HG03342 (cell line): ENCODE measurements around the gene CHP1.
"Not testable (repeated sequence)": the region's sequence is repeated elsewhere in the genome, so short reads cannot be mapped to it uniquely, and the experiment has no call there.

Source experiments
- ATAC-seq: cut with Tn5 transposase; IDR thresholded peaks from one replicate; pipeline ENCODE4 v1.9.1; 2021; ENCODE audit warnings: mild to moderate bottlenecking, moderate library complexity; ENCODE audit not compliant: unreplicated experiment

Gene CHP1

DNA sequence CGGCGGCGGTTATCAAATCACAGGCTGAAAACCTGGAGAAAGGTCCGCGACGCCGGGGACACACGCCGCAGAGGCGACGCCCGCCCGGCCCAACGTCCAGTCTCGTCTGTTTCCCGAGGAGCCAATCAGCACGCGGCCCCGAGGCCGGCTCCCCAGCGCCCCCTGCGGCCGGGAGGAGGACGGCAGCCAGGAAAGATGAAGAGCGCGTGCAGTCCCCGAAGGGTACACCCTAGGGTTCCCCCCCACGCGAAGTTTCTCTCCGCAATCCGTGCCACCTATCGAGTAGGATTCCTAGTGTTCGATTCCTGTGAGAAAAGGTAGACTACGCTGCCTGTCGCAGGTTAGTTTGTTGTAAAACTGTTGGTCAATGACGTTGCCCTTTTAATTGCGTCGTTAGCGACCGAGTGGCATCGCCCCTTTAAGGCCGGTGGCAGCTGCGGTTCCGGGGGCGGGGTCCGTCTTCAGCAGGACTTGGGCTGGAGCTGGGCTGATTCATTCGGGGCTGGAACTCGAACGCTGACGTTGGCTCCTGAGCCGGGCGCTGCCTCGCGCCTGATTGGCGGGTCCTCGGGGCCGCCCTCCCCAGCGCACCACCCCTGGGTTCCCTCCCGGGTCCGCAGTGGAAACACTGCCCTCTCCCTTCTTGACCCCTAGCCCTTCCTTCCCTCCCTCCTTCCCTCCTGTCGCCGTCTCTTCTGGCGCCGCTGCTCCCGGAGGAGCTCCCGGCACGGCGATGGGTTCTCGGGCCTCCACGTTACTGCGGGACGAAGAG is at the start of gene CHP1, which contains the start of gene EXD1:
TSS of gene CHP1 (plus strand) at position 619 of the 772 bp plus-strand sequence. CDS start at position 734, 115 bp downstream.
TSS of gene EXD1 (minus strand) at position 108 of the 772 bp plus-strand sequence. CDS start 4,182 bp downstream, outside the sequence.
- peak; percentile 92 for ATAC-seq

DNA sequence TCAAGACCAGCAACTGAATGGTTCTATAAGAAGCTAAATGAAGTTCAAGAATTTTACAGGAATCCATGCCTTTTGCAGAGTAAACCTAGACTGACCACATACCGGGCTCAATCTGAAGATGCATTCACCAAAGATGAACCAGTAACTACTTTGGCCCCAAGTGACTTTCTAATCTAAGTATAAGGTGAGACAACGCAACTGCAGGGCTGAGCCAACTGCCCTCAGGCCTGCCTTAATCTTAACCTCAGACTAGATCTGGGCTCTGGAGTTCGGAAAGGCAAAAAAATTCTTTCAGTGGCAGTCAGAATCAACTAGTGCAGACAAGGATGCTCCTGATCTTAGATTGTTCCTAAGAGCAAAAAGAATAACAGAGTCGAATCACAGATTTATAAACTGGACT is 48.8 kb upstream of the CHP1 start:
- ATAC-seq, result no peak

DNA sequence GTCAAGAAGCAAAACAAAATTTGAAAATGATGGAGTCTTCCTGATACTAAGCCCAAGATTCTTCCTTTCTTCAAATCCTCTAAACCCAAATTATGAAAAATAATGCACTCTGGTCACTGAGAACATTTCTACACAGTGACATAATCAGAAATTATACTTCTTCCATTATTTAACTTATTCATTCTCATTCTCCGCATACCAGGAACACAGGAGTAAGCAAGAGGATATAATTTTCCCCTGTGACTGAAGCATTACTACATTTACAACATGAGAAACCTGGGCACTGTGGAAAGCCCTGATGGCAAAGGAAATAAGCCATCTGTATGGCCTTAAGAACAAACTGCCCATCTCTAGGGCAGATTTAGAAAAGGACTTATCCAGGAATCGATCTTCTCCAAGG is 47.5 kb upstream of the CHP1 start:
- no peak for ATAC-seq

DNA sequence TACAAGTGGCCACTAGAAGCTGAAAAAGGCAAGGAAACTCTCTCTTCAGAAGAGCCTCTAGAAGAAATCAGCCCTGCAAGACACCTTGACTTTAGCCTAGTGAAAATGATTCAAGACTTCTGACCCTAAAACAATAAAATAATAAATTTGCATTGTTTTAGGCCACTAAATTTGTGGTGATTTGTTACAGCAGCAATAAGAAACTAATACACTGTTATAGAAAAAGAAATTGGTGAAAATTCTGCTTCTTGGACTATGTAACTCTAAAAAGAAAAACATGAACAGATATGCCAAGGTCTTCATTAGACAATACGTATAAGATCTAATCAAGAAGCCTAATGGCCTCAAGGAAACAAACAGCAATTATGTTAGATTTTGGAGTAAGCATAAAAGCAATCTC is 36.6 kb upstream of the CHP1 start:
- no peak for ATAC-seq

DNA sequence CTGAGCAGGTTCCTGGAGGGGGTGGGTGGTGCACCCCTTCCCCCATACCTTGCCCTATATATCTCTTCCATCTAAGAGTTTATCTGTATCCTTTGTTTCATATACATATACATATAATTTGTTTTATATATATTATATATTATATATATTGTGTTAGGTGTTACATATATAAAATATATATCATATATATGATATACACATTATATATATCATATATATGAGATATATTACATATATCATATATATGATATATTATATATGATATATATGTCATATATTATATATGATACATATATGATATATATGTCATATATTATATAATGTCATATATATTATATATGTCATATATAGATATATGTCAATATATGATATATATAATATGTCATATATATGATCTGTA is 31.6 kb upstream of the CHP1 start:
- no peak for ATAC-seq

DNA sequence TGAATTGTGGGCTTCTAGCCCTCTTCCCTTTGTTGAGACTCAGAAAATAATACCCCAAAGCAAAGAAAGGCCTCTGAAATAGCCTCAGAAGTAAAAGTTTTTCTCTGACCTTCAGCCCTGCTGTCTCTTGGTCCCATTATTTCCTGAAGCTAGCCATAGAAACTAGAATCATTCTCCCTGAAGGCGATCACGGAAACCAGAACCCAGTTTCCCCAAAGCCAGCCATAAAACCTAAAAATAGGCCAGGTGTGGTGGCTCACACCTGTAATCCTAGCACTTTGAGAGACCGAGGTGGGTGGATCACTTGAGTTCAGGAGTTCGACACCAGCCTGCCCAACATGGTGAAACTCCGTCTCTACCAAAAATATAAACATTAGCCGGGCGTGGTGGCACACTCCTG is 27.7 kb upstream of the CHP1 start:
- ATAC-seq, result no peak

DNA sequence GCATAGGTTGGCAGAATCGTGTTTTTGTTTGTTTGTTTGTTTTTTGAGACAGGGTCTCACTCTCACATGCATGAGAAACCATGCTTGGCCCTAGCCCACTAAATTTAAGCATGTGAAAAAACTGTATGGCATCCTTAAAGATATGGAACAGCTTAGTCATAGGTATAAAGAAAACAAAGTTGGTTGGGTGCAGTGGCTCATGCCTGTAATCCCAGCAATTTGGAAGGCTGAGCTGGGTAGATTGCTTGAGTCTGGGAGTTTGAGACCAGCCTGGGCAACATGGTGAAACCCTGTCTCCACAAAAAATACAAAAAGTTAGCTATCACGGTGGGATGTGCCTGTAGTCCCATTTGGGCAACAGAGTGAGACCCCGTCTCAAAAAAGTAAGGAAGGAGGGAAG is 25.8 kb upstream of the CHP1 start:
- no peak for ATAC-seq

DNA sequence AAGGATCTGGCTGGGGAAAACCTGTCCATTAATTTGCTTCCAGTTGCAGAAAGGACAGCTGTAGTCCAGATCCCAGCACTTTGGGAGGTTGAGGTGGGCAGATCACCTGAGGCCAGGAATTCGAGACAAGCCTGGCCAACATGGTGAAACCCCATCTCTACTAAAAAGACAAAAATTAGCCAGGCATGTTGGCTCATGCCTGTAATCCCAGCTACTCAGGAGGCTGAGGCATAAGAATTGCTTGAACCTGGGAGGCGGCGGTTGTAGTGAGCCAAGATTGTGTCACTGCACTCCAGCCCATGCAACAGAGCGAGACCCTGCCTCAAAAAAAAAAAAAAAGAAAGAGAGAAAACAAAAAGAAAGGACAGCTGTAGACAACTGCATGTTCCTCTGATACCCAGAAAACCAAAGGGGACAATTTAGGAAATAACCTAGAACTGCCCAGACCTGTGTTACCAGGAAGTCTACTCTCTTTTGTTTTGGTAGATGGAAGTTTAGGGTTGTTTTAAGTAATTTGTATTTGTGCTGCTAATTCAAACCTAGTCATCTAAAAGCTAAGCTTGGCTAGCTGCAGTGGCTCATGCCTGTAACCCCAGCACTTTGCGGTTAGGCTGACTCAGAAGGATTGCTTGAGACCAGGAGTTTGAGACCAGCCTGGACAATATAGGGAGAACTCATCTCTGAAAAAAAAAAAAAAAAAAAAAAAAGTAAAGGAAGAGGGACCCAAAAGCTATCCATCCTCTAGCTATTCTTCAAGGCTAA is 23.2 kb upstream of the CHP1 start:
- no peak for ATAC-seq

DNA sequence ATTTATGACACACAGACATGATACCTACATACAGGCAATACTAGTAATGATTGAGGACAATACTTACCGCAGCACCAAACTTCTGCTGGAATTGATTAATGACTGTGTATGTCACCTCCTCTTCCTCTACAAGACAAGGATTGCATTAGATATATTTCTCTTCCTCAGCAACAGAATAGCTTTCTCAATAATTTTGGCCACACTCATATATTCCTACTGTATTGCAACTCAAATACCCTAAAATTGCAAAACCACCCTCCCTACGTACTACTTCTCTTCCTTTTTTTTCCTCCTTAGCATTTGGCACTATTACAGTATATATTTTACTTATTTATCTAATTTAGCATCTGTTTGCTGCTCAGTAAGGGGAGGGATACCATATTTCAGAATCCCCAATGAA is 15.4 kb upstream of the CHP1 start:
- no peak for ATAC-seq

DNA sequence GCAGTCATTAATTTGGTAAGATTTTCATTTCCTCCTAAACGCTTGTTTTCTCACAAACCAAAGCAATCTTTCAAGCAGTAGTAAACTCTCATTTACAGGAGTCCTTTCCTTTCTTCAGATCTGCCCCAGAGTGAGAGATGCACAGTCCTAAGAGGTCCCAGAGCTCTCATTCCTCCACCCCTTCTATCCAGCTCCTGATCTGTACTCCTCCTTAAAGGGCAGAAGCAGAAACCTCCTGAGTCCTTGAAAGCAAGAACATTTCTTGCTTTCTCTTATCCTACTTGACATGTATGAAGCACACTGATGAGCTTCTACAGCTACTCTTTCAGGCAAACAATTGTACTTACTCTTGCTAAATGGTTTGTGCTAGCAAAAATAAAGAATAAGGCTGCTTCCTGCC is 12.2 kb upstream of the CHP1 start:
- no peak for ATAC-seq

DNA sequence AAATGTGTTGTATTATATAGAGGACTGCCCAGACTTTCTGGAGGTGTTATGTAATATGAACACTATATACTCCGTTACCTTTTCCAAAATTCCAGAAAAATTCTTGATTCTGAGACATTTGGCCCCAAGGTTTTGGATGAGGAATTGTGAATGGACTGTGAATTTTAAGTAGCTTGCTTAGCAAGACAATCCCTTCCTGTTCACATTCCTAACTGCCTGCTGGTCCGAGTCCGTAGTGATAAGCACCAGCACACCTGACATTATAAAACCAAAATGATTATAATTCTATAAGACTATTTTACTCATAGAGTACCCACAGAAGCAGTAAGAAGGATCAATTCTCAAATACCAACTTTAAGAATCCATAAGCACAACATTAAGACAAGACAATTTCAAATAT is 11.7 kb upstream of the CHP1 start:
- no peak for ATAC-seq

DNA sequence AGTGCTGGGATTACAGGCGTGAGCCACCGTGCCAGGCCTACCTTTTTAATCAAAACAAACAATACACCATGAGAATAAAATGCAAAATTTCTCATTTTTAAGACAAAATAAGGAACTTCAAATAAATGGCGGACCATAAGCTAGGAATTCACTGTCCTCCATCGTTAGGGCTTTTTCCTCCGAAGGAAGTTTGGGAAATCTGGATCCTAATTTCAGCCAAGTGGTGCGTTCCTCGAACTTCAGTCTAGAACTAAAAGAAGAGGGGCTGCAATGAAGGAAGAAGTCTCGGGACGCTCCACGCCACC is 771 bp upstream of the CHP1 start:
- ATAC-seq, result no peak

DNA sequence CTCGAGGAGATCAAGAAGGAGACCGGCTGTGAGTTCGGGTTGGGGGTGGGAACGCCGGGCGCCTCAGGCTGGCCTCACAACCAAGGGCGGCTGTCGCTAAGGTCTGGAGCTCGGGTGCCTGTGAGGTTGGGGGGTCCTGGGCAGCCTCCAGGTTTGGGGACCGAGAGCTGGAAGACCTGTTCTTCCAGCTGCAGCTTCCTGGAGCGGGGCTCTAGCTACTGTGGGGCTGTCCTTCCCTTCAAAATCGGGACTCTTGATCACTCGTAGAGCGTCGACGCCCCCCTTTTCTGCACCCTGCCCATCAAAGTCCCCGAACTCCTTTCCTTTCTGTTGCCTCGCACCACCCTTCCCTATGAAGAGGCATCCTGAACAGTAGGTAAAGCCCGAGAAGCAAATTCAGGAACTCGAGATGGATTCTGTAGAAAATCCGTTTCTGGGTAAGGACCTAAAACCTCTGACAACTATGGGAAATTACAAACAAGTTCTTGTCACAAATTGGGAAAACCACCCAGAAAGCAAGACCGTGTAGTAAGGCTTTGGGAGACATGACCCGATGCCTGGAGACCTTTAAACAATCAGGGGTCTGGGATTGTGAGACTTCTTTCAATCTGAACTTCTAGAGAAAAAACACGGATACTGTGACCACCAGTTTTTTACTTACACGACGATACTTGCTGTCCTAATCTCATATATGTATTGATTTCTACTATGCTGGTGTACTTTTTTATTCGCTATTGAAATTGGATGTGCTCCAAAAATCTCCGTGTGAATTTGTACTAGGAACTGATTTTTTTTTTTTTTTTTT is 556 bp downstream of the CHP1 start:
- ATAC-seq, result peak; percentile 34

DNA sequence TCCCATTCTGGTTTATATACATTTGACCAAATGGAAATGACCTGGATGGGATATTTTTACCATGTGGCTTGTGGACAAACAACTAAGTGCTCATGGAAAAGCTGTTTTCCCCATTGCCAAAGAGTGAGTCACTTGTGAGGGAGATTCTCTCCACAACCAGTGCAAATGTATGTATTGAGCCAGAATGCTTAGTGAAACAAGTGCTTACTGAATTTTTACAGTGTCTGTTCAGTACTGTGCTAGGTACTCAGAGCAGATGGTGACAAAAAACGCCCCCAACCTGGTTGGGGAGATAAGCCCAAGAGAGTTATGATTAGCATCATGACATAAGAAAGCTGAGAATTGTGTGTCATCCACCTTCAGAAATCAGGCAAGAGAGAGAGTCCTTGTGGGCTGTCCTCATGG is 2.3 kb downstream of the CHP1 start:
- no peak for ATAC-seq

DNA sequence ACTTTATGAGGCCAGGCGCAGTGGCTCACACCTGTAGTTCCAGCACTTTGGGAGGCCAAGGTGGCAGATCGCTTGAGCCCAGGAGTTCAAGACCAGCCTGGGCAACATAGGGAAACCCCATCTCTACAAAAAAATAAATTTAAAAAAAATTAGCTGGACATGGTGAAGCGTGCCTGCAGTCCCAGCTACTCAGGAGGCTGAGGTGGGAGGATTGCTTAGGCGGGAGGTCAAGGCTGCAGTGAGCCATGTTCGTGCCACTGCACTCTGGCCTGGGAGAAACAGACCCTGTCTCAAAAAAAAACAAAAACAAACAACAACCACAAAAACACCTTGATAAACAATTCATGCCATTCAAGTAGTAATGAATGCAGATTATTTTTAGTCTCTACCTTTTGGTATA is 4.2 kb downstream of the CHP1 start:
- not testable (repeated sequence) for ATAC-seq

DNA sequence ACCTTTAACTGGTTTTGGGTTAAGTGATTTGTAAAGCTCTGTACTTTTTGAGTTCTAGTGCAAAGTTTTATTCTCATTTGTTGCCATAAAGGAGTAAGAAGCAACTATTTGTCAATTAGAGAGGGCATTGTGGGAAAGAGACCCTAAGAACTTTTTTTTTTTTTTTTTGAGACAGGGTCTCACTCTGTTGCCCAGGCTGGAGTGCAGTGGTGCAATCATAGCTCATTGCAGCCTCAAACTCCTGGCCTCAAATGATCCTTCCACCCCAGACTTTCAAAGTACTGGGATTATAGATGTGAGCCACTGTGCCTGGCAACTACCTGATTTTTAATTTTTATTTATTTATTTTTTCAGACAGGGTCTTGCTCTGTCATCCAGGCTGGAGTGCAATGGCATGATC is 4.9 kb downstream of the CHP1 start:
- ATAC-seq, result no peak

DNA sequence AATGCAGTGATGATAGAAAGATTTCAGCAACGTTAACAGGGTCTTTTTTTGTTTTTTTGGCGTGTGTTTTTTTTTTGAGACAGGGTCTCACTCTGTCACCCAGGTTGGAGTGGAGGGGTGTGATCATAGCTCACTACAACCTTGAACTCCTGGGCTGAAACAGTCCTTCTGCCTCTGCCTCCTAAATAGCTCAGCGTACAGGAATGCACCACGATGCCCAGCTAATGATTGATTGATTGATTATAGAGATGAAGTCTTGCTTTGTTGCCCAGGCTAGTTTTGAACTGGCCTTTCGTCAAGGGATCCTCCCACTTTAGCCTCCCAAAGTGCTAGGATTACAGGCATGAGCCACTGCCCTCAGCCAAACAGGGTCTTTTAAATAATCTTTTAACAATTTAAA is 7.0 kb downstream of the CHP1 start:
- ATAC-seq, result no peak

DNA sequence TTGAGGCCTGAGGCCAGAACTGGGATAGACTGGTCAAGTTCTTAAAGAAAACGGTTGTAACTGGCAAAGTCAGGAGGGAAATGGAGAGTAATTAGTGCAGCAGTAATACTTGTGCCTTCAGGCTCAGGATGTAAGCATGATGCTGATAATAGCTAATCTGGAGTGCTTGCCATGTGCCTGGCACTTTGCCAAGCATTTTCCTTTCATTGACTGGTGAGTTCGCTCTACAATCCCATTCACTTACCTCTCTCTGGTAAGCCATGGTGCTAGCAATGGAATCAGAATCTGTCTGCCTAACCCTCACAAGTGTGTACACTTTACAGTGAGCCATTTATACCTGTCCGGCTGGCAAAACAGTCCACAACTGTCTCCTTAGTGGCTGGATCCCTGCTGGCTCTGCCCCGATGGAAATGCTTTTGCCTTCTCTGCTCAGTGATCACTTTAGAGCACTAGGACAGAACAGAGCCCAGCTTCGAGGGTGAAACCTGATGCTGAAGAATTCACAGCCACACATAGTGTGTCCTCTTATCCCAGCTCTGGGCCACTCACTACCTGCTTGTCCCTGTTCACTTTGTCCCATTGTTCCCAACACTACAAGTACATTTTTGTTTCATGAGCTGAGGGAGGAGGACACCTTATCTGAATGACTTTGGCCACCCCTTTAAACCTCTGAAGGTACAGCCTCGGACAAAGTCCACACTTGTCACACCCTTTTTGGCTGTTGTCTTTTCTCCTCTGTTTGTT is 10.3 kb downstream of the CHP1 start:
- no peak for ATAC-seq

DNA sequence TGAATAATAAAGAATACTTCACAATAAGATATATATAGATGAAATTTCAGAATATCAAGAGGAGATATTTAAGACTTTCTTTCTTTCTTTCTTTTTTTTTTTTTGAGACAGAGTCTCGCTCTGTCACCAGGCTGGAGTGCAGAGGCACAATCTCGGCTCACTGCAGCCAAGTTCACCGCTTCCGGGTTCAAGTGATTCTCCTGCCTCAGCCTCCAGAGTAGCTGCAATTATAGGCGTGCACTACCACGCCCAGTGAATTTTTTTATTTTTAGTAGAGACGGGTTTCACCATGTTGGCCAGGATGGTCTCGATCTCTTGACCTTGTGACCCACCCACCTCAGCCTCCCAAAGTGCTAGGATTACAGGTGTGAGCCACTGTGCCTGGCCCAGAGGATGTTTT is 19.7 kb downstream of the CHP1 start:
- not testable (repeated sequence) for ATAC-seq

DNA sequence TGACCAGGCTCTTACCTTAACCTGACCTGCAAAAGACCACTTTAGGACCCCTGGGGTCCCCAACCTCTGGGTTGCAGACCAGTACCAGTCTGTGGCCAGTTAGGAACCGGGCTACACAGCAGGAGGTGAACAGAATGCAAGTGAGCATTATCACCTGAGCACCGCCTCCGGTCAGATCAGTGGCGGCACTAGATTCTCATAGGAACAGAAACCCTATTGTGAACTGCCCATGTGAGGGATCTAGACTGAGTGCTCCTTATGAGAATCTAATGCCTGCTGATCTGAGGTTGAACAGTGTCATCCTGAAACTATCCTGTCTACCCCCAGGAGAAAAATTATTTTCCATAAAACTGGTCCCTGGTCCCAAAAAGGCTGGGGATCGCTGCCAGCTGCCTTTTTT is 20.3 kb downstream of the CHP1 start:
- ATAC-seq, result no peak

DNA sequence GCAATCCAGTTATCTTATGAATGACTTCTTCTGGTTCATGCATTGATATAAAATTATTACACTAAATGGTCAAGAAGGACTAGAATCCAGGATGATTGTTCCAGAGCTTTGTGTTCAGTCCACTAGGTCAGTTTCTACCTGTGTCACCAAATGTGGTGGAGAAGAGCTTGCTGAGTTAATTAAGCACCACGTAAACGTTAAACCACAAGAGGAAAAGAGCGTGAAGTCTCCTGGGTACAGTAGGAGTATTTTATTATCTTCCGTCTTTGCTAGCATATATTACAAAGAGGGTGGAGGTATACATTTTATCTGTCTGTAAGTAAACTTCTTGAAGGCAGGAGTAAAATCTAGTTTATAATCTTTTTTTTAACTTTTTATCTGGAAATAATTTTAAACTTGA is 23.5 kb downstream of the CHP1 start:
- no peak for ATAC-seq
